Mesenchymal stem cell (in vitro differentiated cells and primary cell): ENCODE data around the gene SLC12A4.
"Not testable (repeated sequence)": the region's sequence is repeated elsewhere in the genome, so short reads cannot be mapped to it uniquely, and the experiment has no call there.

Experiments used
- DNase-seq: peaks from one replicate; pipeline ENCODE4 v3.0.0-alpha.2; 2013
- H2AFZ ChIP-seq: one replicate; pipeline ENCODE4 v1.6.1; 2013; ENCODE audit warnings: low read depth, mild to moderate bottlenecking, control low read depth, inconsistent platforms, low read length, moderate library complexity
- H2AK5ac ChIP-seq: 2 replicates; pipeline ENCODE4 v1.6.1; 2013; ENCODE audit warnings: low read length, moderate library complexity, mild to moderate bottlenecking, inconsistent platforms; ENCODE audit not compliant: severe bottlenecking
- H2BK120ac ChIP-seq: one replicate; pipeline ENCODE4 v1.6.1; 2013; ENCODE audit warnings: low read depth, mild to moderate bottlenecking, inconsistent platforms, low read length, moderate library complexity
- H2BK12ac ChIP-seq, 2 experiments: one replicate each; pipeline ENCODE4 v1.6.1; 2013; ENCODE audit warnings: inconsistent platforms in 2 of 2, low read length in 2 of 2, mild to moderate bottlenecking in 2 of 2, moderate library complexity in 2 of 2, control low read depth in 1 of 2
- H2BK15ac ChIP-seq: one replicate; pipeline ENCODE4 v1.6.1; 2013; ENCODE audit warnings: mild to moderate bottlenecking, low read depth, inconsistent platforms; ENCODE audit not compliant: poor library complexity, severe bottlenecking
- H2BK5ac ChIP-seq: 2 replicates; pipeline ENCODE4 v1.6.1; 2013; ENCODE audit warnings: low read depth, mild to moderate bottlenecking, low read length, control low read depth, inconsistent platforms; ENCODE audit not compliant: poor library complexity, severe bottlenecking
- H3K14ac ChIP-seq, 2 experiments: one replicate each; pipeline ENCODE4 v1.6.1; 2013; ENCODE audit warnings: inconsistent platforms in 2 of 2, low read length in 2 of 2, control low read depth in 1 of 2, mild to moderate bottlenecking in 1 of 2, moderate library complexity in 1 of 2
- H3K18ac ChIP-seq, 2 experiments: one replicate each; pipeline ENCODE4 v1.6.1; 2013; ENCODE audit warnings: inconsistent platforms in 2 of 2, low read length in 2 of 2, control low read depth in 1 of 2, low read depth in 1 of 2, mild to moderate bottlenecking in 1 of 2
- H3K23ac ChIP-seq, 2 experiments: one replicate each; pipeline ENCODE4 v1.6.1; 2013; ENCODE audit warnings: inconsistent platforms in 2 of 2, low read length in 2 of 2, mild to moderate bottlenecking in 2 of 2, moderate library complexity in 2 of 2, control low read depth in 1 of 2
- H3K27ac ChIP-seq: 2 replicates; pipeline ENCODE4 v1.5.1; 2013; ENCODE audit warnings: mild to moderate bottlenecking, moderate library complexity, low read length, control low read depth, inconsistent platforms; ENCODE audit not compliant: poor library complexity, severe bottlenecking
- H3K27me3 ChIP-seq, 2 experiments: 2 replicates each; pipeline versions ENCODE4 v1.6.1 to v1.7.0; 2013; ENCODE audit warnings: low read length in 2 of 2, mild to moderate bottlenecking in 2 of 2, moderate library complexity in 2 of 2, control low read depth in 1 of 2, inconsistent platforms in 1 of 2; ENCODE audit not compliant: control insufficient read depth in 1 of 2, insufficient read depth in 1 of 2
- H3K36me3 ChIP-seq, 2 experiments: 2 replicates each; pipeline versions ENCODE4 v1.6.1 to v1.7.0; 2013; ENCODE audit warnings: low read length in 2 of 2, control low read depth in 1 of 2, inconsistent platforms in 1 of 2, low read depth in 1 of 2, mild to moderate bottlenecking in 1 of 2; ENCODE audit not compliant: insufficient read depth in 2 of 2, control insufficient read depth in 1 of 2
- H3K4ac ChIP-seq, 2 experiments: one replicate each; pipeline ENCODE4 v1.6.1; 2013; ENCODE audit warnings: inconsistent platforms in 2 of 2, low read length in 2 of 2, mild to moderate bottlenecking in 2 of 2, moderate library complexity in 2 of 2, control low read depth in 1 of 2, low read depth in 1 of 2
- H3K4me1 ChIP-seq: 2 replicates; pipeline ENCODE4 v1.6.1; 2013; ENCODE audit warnings: low read depth, low read length, control low read depth; ENCODE audit not compliant: control insufficient read depth, insufficient read depth
- H3K4me2 ChIP-seq: 2 replicates; pipeline ENCODE4 v1.6.1; 2013; ENCODE audit warnings: low read length, mild to moderate bottlenecking, inconsistent platforms; ENCODE audit not compliant: poor library complexity, severe bottlenecking
- H3K4me3 ChIP-seq, 2 experiments: 2 replicates each; pipeline versions ENCODE4 v1.5.1 to v1.7.0; 2013; ENCODE audit warnings: low read length in 2 of 2, mild to moderate bottlenecking in 2 of 2, control low read depth in 1 of 2, low read depth in 1 of 2; ENCODE audit not compliant: insufficient read depth in 1 of 2
- H3K79me1 ChIP-seq: replicated peaks from 2 replicates; pipeline ENCODE4 v1.6.1; 2013; ENCODE audit warnings: mild to moderate bottlenecking, control low read depth, low read length, inconsistent platforms; ENCODE audit not compliant: poor library complexity, severe bottlenecking
- H3K9ac ChIP-seq: 2 replicates; pipeline ENCODE4 v1.7.0; 2013; ENCODE audit warnings: mild to moderate bottlenecking, low read length, moderate library complexity
- H3K9me3 ChIP-seq: 2 replicates; pipeline ENCODE4 v1.7.0; 2013; ENCODE audit warnings: mild to moderate bottlenecking, low read length; ENCODE audit not compliant: control insufficient read depth
- H4K8ac ChIP-seq: one replicate; pipeline ENCODE4 v1.6.1; 2013; ENCODE audit warnings: inconsistent platforms, mild to moderate bottlenecking, low read length, moderate library complexity
- H4K91ac ChIP-seq: one replicate; pipeline ENCODE4 v1.6.1; 2013; ENCODE audit warnings: mild to moderate bottlenecking, low read length, inconsistent platforms
- WGBS: methylation state at CpG from one replicate; pipeline ENCODE4 v1.1.7; 2013; ENCODE audit warnings: mixed read lengths; 5-methylcytosine and 5-hydroxymethylcytosine counted together

SLC12A4 gene

GRCh38 chr16:68000450-68000849 is 32.0 kb upstream of the SLC12A4 start:
- H3K9ac ChIP-seq = no peak overlapping the region
- peaks cover 0 to 4% of the 10 kb centered on the region in 2 experiments for H3K27me3 ChIP-seq
- H3K4me2 ChIP-seq = no peak overlapping the region
- H2BK120ac ChIP-seq = no peak overlapping the region
- H3K4ac ChIP-seq = no peak overlapping the region
- H2AFZ ChIP-seq = no peak overlapping the region
- H2BK15ac ChIP-seq = no peak overlapping the region
- no peak overlapping the region for H3K14ac ChIP-seq
- no peaks in the 10 kb centered on the region for H3K36me3 ChIP-seq
- no peak overlapping the region for H3K23ac ChIP-seq
- DNase-seq = peak; percentile 13
- H3K9me3 ChIP-seq = no peaks in the 10 kb centered on the region
- no peak overlapping the region for H3K27ac ChIP-seq
- no peaks in the 10 kb centered on the region for H3K4me1 ChIP-seq
- H4K91ac ChIP-seq = no peak overlapping the region
- no peak overlapping the region for H3K18ac ChIP-seq
- no peak overlapping the region for H2BK5ac ChIP-seq
- H3K4me3 ChIP-seq = no peak overlapping the region
- no peak overlapping the region for H4K8ac ChIP-seq
- no peaks in the 10 kb centered on the region for H3K79me1 ChIP-seq
- 54% methylated on average over 3 of the region's 3 CpGs for WGBS
- H2BK12ac ChIP-seq = no peak overlapping the region
- H2AK5ac ChIP-seq = no peak overlapping the region

GRCh38 chr16:67999985-68000384 is 31.5 kb upstream of the SLC12A4 start:
- H2BK15ac ChIP-seq = no peak overlapping the region
- no peak overlapping the region for H4K91ac ChIP-seq
- H2AK5ac ChIP-seq = no peak overlapping the region
- no peak overlapping the region for H3K4me3 ChIP-seq
- no peak overlapping the region for H2AFZ ChIP-seq
- DNase-seq = no peak
- no peak overlapping the region for H2BK5ac ChIP-seq
- no peak overlapping the region for H3K9ac ChIP-seq
- peak overlapping the region in 1 of 2 experiments; percentile 43 for H3K18ac ChIP-seq
- WGBS = 83% methylated on average over 1 of the region's 2 CpGs
- H3K9me3 ChIP-seq = no peaks in the 10 kb centered on the region
- no peak overlapping the region for H2BK120ac ChIP-seq
- H3K4ac ChIP-seq = no peak overlapping the region
- H4K8ac ChIP-seq = no peak overlapping the region
- H3K4me1 ChIP-seq = no peaks in the 10 kb centered on the region
- peaks cover 0 to 4% of the 10 kb centered on the region in 2 experiments for H3K27me3 ChIP-seq
- no peaks in the 10 kb centered on the region for H3K36me3 ChIP-seq
- no peak overlapping the region for H3K14ac ChIP-seq
- no peaks in the 10 kb centered on the region for H3K79me1 ChIP-seq
- no peak overlapping the region for H3K27ac ChIP-seq
- H3K23ac ChIP-seq = no peak overlapping the region
- H2BK12ac ChIP-seq = no peak overlapping the region
- H3K4me2 ChIP-seq = no peak overlapping the region

- Histone ChIP-seq H4K91ac (peak within 1 kb of the TSS; percentile 27), H4K8ac (peak within 1 kb of the TSS; percentile 72), H3K18ac (peak within 1 kb of the TSS in 1 of 2 experiments; percentile 43)
- WGBS = 86% methylated on average over 17 of the region's 18 CpGs
- not testable (repeated sequence) for H2BK12ac ChIP-seq, H2BK5ac ChIP-seq, H2AK5ac ChIP-seq, H3K23ac ChIP-seq, H3K27ac ChIP-seq, H3K9me3 ChIP-seq, H3K4ac ChIP-seq, H3K9ac ChIP-seq, H2BK15ac ChIP-seq, H3K14ac ChIP-seq, H3K36me3 ChIP-seq, H3K4me1 ChIP-seq, H2BK120ac ChIP-seq, H3K79me1 ChIP-seq, H2AFZ ChIP-seq, H3K4me3 ChIP-seq, H3K4me2 ChIP-seq, H3K27me3 ChIP-seq
- peak; percentile 18 for DNase-seq
Measured at GRCh38 chr16:67998779-67999688, 30.6 kb upstream of the SLC12A4 start, which contains the start of gene DPEP2. TSS of gene DPEP2 (minus strand) at chr16:67999484. CDS start at chr16:67993212, 6,272 bp downstream.

GRCh38 chr16:67998231-67998778 is 29.9 kb upstream of the SLC12A4 start:
- H3K4me3 ChIP-seq, DNase-seq, H2BK120ac ChIP-seq, H3K9ac ChIP-seq, H3K4ac ChIP-seq, H2BK12ac ChIP-seq, H2BK5ac ChIP-seq, H3K23ac ChIP-seq, H3K4me1 ChIP-seq, H3K4me2 ChIP-seq, H3K14ac ChIP-seq, H3K27me3 ChIP-seq, H3K9me3 ChIP-seq, H3K79me1 ChIP-seq, H3K36me3 ChIP-seq, H3K27ac ChIP-seq, H3K18ac ChIP-seq, H2BK15ac ChIP-seq, H2AK5ac ChIP-seq, H2AFZ ChIP-seq, H4K8ac ChIP-seq: not testable (repeated sequence)
- H4K91ac ChIP-seq = peak overlapping the region; percentile 27
- 96% methylated on average over 28 of the region's 36 CpGs for WGBS
